Epithelial cell of proximal tubule (primary cell): ENCODE data around the gene SLC31A2. TPM values are rescaled to one million over a fixed set of nuclear protein-coding genes. Genes with fewer than 3 reads are reported as not detected.

Experiments used
- DNase-seq: peaks from one replicate; pipeline ENCODE4 v3.0.0-alpha.2; 2011; ENCODE audit warnings: low read depth
- H3K4me3 ChIP-seq: 2 replicates; pipeline ENCODE4 v1.5.1; 2011; ENCODE audit warnings: low read depth, mild to moderate bottlenecking, low read length
- total RNA-seq: library from RNA; depleted of rRNA; stranded (reverse); fragments of >200 nt; gene quantifications from 2 replicates; pipeline ENCODE4 v1.2.3, GENCODE V29; 2015
- TF ChIP-seq, protein P1 (sequence below): conservative IDR thresholded peaks from 2 replicates; pipeline ENCODE4 v1.5.1; 2012; ENCODE audit warnings: low read depth, mild to moderate bottlenecking, low read length

The SLC31A2 gene
- total RNA-seq, 1 donor from 2014 or later: 3.7 TPM

DNA sequence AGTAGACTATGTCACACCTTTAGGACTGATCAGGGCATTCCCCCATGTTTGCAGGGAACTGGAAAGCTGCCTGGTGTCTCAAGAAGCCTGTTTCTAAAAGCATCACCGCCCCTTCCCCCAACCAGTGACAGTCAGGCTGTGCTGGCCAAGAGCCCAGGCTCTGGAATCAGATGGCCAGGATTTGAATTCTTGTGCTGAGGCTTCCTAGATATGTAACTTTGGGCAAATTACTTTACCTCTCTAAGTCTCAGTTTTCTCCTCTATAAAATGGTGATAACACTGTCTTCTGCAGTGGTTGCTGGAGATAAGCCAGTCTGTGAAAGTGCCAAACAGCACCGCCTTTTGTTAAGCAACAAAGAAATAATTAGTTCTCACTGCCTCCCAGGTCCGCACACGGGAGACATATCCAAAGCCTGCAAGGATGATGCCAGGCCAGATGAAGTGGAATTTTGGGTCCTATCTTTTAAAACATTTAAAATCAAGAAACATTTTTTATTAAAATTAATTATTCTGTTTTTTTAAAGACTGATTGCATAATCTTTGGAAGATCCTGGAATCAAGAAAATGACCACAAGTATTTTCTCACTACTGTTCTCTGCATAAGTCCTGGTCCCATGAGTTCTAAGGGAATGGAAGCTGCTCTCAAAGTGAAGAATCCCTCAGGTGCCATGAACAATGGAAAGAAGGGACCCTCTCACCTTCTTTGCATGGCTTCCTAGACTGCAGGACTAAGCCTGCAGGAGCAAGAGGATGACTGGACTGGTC lies 13.9 kb downstream of the SLC31A2 start:
- TF ChIP-seq, protein P1, sequence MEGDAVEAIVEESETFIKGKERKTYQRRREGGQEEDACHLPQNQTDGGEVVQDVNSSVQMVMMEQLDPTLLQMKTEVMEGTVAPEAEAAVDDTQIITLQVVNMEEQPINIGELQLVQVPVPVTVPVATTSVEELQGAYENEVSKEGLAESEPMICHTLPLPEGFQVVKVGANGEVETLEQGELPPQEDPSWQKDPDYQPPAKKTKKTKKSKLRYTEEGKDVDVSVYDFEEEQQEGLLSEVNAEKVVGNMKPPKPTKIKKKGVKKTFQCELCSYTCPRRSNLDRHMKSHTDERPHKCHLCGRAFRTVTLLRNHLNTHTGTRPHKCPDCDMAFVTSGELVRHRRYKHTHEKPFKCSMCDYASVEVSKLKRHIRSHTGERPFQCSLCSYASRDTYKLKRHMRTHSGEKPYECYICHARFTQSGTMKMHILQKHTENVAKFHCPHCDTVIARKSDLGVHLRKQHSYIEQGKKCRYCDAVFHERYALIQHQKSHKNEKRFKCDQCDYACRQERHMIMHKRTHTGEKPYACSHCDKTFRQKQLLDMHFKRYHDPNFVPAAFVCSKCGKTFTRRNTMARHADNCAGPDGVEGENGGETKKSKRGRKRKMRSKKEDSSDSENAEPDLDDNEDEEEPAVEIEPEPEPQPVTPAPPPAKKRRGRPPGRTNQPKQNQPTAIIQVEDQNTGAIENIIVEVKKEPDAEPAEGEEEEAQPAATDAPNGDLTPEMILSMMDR: no peak
- H3K4me3 ChIP-seq: no peak overlapping the region
- no peak for DNase-seq

GRCh38 chr9:113166039-113166438 lies 15.2 kb downstream of the SLC31A2 start:
- DNase-seq: no peak
- H3K4me3 ChIP-seq: no peak overlapping the region
- TF ChIP-seq, protein P1: no peak

DNA sequence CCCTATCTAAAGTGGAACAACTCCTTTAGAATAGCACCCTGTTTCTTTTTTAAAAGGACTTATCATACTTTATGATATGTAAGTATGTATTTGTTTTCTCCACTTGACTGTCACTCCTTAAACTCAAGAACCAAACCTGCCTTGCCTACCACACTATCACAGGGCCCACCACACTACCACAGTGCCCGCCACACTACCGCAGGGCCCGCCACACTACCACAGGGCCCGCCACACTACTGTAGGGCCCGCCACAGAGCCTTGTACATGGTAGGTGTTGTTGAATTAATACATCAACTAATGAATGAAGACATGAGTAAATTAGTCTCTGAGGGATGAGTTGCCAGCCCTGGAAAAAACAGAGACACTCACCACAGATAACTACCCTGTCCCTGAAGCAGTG lies 18.0 kb downstream of the SLC31A2 start:
- TF ChIP-seq, protein P1: no peak
- no peak overlapping the region for H3K4me3 ChIP-seq
- no peak for DNase-seq

- DNase-seq: no peak
- H3K4me3 ChIP-seq: no peak overlapping the region
- TF ChIP-seq, protein P1: no peak
Observed at GRCh38 chr9:113173341-113173740, 22.5 kb downstream of the SLC31A2 start.

DNA sequence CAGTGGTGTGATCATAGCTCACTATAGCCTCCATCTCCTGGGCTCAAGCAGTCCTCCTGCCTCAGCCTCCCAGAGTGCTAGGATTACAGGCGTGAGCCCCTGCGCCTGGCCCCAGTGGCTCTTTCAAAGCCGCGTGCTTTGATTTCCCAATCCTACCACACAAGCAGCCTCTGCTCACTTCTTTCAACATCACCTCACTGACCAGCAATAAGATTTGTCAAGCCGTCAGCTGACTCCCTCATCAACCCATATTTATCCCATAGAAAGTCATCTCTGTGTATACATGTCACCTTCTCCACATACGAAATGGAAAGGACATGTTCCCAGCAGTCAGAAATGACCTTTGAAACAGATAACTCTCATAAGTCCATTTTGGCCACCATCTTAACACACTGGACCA lies 26.0 kb downstream of the SLC31A2 start:
- DNase-seq: no peak
- H3K4me3 ChIP-seq: no peak overlapping the region
- TF ChIP-seq, protein P1: no peak

DNA sequence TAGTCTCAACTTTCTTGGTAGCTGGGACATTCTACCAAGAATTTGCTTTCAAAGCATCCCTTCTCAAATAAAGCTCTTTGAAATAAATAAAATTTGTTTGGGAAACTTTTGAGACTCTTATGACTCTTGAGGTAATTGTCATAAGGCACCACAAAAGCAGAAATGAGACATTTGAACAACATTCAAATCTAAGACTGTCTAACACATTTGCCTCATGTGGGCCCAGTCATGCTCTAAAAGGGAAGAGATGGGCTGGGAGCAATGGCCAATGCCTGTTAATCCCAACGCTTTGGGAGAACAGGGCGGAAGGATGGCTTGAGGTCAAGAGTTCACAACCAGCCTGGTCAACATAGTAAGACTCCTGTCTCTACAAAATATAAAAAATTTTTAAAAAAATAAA lies 26.4 kb downstream of the SLC31A2 start:
- TF ChIP-seq, protein P1: no peak
- no peak for DNase-seq
- H3K4me3 ChIP-seq: no peak overlapping the region

GRCh38 chr9:113178087-113178486 lies 27.3 kb downstream of the SLC31A2 start:
- DNase-seq: no peak
- TF ChIP-seq, protein P1: no peak
- no peak overlapping the region for H3K4me3 ChIP-seq
